ENCODE measurements around the gene CHMP4B.

Gene CHMP4B

DNA sequence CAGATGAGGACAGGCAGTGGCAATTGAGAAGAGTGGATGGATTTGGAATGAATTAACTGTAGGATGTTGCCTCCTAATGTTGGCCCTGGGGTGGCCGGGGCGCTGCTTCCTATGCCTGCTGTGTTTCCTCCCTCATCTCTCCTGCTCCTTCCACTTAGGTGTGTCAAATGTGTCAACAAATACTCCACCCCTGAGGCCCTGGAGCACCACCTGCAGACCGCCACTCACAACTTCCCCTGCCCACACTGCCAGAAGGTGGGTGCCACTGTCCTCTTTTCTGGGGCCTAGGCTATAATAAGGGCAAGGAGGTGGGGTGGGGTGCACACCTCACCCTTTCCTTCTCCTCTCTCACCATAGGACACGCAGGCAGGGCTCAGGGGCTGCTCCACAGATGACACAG is 30.0 kb upstream of the CHMP4B start:
- in situ Hi-C loops (cut with HindIII; ENCODE audit: low sequenced_read_pairs) = no loop called here
- TF ChIP-seq, protein P1, sequence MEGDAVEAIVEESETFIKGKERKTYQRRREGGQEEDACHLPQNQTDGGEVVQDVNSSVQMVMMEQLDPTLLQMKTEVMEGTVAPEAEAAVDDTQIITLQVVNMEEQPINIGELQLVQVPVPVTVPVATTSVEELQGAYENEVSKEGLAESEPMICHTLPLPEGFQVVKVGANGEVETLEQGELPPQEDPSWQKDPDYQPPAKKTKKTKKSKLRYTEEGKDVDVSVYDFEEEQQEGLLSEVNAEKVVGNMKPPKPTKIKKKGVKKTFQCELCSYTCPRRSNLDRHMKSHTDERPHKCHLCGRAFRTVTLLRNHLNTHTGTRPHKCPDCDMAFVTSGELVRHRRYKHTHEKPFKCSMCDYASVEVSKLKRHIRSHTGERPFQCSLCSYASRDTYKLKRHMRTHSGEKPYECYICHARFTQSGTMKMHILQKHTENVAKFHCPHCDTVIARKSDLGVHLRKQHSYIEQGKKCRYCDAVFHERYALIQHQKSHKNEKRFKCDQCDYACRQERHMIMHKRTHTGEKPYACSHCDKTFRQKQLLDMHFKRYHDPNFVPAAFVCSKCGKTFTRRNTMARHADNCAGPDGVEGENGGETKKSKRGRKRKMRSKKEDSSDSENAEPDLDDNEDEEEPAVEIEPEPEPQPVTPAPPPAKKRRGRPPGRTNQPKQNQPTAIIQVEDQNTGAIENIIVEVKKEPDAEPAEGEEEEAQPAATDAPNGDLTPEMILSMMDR (IDR thresholded peaks at IDR 0.05; ENCODE audit: low read depth, low read length, missing control alignments) = no peak
- no peak overlapping the region for H3K4me3 ChIP-seq (ENCODE audit: low read depth, low read length)
- no peak for DNase-seq (ENCODE audit: low read depth)

- in situ Hi-C loops (cut with HindIII; ENCODE audit: low sequenced_read_pairs) = no loop called here
- H3K4me3 ChIP-seq (ENCODE audit: low read depth, low read length) = no peak overlapping the region
- TF ChIP-seq, protein P1 (IDR thresholded peaks at IDR 0.05; ENCODE audit: low read depth, low read length, missing control alignments) = no peak
- no peak for DNase-seq (ENCODE audit: low read depth)
These were observed 29.2 kb upstream of the CHMP4B start for GRCh38 chr20:33781945-33782344.

GRCh38 chr20:33783256-33783655 is 27.9 kb upstream of the CHMP4B start:
- DNase-seq (ENCODE audit: low read depth) = no peak
- TF ChIP-seq, protein P1 (IDR thresholded peaks at IDR 0.05; ENCODE audit: low read depth, low read length, missing control alignments) = no peak
- in situ Hi-C loops (cut with HindIII; ENCODE audit: low sequenced_read_pairs) = no loop called here
- H3K4me3 ChIP-seq (ENCODE audit: low read depth, low read length) = no peak overlapping the region

DNA sequence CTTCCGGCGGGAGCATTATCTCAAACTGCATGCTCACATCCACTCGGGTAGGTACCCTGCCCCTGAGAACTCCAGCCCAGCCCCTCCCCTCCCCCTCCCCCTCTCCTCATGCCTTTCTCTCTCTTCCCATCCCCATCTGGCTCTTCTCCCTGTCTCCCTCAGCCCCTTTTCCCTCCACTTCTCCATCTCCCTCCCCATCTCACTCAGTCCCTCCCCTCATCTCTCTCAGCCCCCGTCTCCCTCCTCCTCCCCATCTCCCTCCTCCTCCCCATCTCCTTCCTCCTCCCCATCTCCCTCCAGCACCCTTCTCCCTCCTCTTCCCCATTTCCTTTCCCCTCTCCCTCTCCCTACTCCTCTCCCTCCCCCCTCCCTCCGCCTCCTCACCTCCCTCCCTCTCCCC is 27.3 kb upstream of the CHMP4B start:
- TF ChIP-seq, protein P1 (IDR thresholded peaks at IDR 0.05; ENCODE audit: low read depth, low read length, missing control alignments) = no peak
- no peak for DNase-seq (ENCODE audit: low read depth)
- no peak overlapping the region for H3K4me3 ChIP-seq (ENCODE audit: low read depth, low read length)
- in situ Hi-C loops (cut with HindIII; ENCODE audit: low sequenced_read_pairs) = no loop called here

DNA sequence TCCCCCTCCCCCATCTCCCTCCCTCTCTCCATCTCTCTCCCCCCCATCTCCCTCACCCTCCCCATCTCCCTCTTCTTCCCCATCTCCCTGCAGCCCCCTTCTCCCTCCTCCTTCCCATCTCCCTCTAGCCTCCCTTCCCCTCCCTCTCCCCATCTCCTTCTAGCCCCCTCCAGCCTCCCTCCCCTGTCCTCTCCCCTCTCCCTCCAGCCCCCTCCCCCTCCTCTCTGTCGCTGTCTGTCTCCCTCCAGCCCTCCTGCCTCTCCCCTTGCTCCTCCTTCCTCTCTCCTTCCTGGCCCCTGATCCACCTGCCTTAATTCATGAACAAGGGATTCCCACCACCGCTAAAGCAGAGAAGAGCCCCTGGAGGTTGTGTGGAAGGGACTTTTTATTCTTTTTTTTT is 26.9 kb upstream of the CHMP4B start:
- TF ChIP-seq, protein P1 (IDR thresholded peaks at IDR 0.05; ENCODE audit: low read depth, low read length, missing control alignments) = no peak
- no peak for DNase-seq (ENCODE audit: low read depth)
- in situ Hi-C loops (cut with HindIII; ENCODE audit: low sequenced_read_pairs) = no loop called here
- no peak overlapping the region for H3K4me3 ChIP-seq (ENCODE audit: low read depth, low read length)

DNA sequence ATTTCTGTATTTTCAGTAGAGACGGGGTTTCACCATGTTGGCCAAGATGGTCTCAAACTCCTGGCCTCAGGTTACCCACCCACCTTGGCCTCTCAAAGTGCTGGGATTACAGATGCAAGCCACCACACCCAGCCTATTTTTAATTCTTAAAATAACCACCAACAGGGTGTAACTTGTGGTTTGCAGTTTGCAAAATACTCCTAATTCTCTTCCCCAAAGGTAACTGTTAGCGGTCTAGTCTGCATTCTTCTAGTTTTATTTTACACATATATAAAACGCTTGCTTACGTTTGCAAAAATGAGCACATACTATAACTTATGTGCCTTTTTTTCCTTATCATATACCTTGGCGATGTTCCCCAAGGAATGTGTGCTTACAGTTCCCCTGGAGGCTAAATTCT is 25.6 kb upstream of the CHMP4B start:
- in situ Hi-C loops (cut with HindIII; ENCODE audit: low sequenced_read_pairs) = loop anchor here (5.0 kb wide), 1 partner anchor 98 kb away; the partner anchor contains the start of gene E2F1
- no peak overlapping the region for H3K4me3 ChIP-seq (ENCODE audit: low read depth, low read length)
- TF ChIP-seq, protein P1 (IDR thresholded peaks at IDR 0.05; ENCODE audit: low read depth, low read length, missing control alignments) = no peak
- no peak for DNase-seq (ENCODE audit: low read depth)

Data from astrocyte of the cerebellum (primary cell).